GM12878 (cell line): ENCODE results near the gene AK5. TPM values are rescaled to one million over a fixed set of nuclear protein-coding genes. Genes with fewer than 3 reads are reported as not detected.

Experiments
- ATAC-seq: fragments of 200-7000 bp; cut with Tn5 transposase; 3 replicates; pipeline ENCODE4 v1.9.1; 2020; ENCODE audit warnings: mild to moderate bottlenecking, moderate library complexity
- BruUV-seq: library from RNA; stranded (reverse); fragments of 400-500 nt; replicated peaks from 2 replicates; lab custom pipeline; 2021; lab: Mats Ljungman, UMichigan
- CTCF ChIA-PET: fragments of 300-600 bp; sonication (Branson Sonifier 250); formaldehyde crosslinking; extraction: SDS; loops from one replicate; lab custom pipeline; 2021; ENCODE audit warnings: inconsistent platforms; lab: Yijun Ruan, JAX
- POLR2A ChIA-PET: fragments of 350-600 bp; formaldehyde crosslinking; extraction: SDS; loops from one replicate; lab custom pipeline; 2021; ENCODE audit warnings: inconsistent platforms; lab: Charles Lee
- RAD21 ChIA-PET: fragments of 300-600 bp; sonication (Branson Sonifier 250); formaldehyde crosslinking; loops from one replicate; lab custom pipeline; 2023; ENCODE audit warnings: antibody characterized with exemption; ENCODE audit not compliant: unreplicated experiment; lab: Charles Lee
- SMC1A ChIA-PET: fragments of 300-600 bp; sonication (Branson Sonifier 250); formaldehyde crosslinking; loops from one replicate; lab custom pipeline; 2023; ENCODE audit not compliant: unreplicated experiment, uncharacterized antibody; lab: Charles Lee
- DNase-seq: peaks from one replicate; pipeline ENCODE4 v3.0.0-alpha.2; 2011; ENCODE audit warnings: low read depth, low spot score
- FAIRE-seq: peaks from 3 replicates; lab custom pipeline; 2011; peaks lifted over from hg19 to GRCh38; lab: Jason Lieb, UNC
- H2AFZ ChIP-seq: 2 replicates; pipeline ENCODE4 v1.6.0; 2011; ENCODE audit warnings: low read depth, low read length, control low read depth; ENCODE audit not compliant: control insufficient read depth
- H3K27ac ChIP-seq: 2 replicates; pipeline ENCODE4 v1.5.1; 2011; ENCODE audit warnings: control low read depth; ENCODE audit not compliant: control insufficient read depth, insufficient read depth
- H3K27me3 ChIP-seq, 2 experiments: replicated peaks in 1 of 2; 2 replicates each; pipeline versions ENCODE4 v1.6.0 to v1.6.1; 2011; ENCODE audit warnings: low read length in 1 of 2; ENCODE audit not compliant: control insufficient read depth in 2 of 2, insufficient read depth in 2 of 2
- H3K36me3 ChIP-seq, 2 experiments: 2 replicates each; pipeline ENCODE4 v1.5.1; 2011; ENCODE audit warnings: low read length in 1 of 2; ENCODE audit not compliant: control insufficient read depth in 2 of 2, insufficient read depth in 2 of 2
- H3K4me1 ChIP-seq: 2 replicates; pipeline ENCODE4 v1.6.1; 2011; ENCODE audit warnings: mild to moderate bottlenecking, low read length, moderate library complexity, mixed read lengths; ENCODE audit not compliant: control insufficient read depth, insufficient read depth
- H3K4me2 ChIP-seq: 2 replicates; pipeline ENCODE4 v1.6.0; 2011; ENCODE audit warnings: control low read depth; ENCODE audit not compliant: control insufficient read depth, insufficient read depth
- H3K4me3 ChIP-seq: fragments of 200-600 bp; sonication (generic); 2 replicates; pipeline ENCODE4 v1.5.1; 2016
- H3K79me2 ChIP-seq: 2 replicates; pipeline ENCODE4 v1.6.0; 2011; ENCODE audit warnings: low read length; ENCODE audit not compliant: control insufficient read depth, insufficient read depth
- H3K9ac ChIP-seq: 2 replicates; pipeline ENCODE4 v1.8.0; 2011; ENCODE audit warnings: low read length, control low read depth, mixed read lengths; ENCODE audit not compliant: control insufficient read depth, insufficient read depth
- H3K9me3 ChIP-seq: replicated peaks from 3 replicates; pipeline ENCODE4 v1.5.1; 2011; ENCODE audit warnings: mild to moderate bottlenecking, low read length; ENCODE audit not compliant: control insufficient read depth, insufficient read depth
- H4K20me1 ChIP-seq: 2 replicates; pipeline ENCODE4 v1.6.0; 2011; ENCODE audit not compliant: control insufficient read depth, insufficient read depth
- KAT2A ChIP-seq: conservative IDR thresholded peaks from 2 replicates; pipeline ENCODE4 v1.6.1; 2011; ENCODE audit warnings: low read depth, low read length; ENCODE audit not compliant: control insufficient read depth
- NRF1 ChIP-seq: conservative IDR thresholded peaks from 2 replicates; pipeline ENCODE4 v1.6.1; 2011; ENCODE audit warnings: mild to moderate bottlenecking, low read depth, low read length, improper control_type of control experiment
- ZBTB11 ChIP-seq: fragments of 450-650 bp; formaldehyde crosslinking; IDR thresholded peaks from 2 replicates; pipeline ENCODE4 v1.5.0; 2022; ENCODE audit warnings: mild to moderate bottlenecking, missing genetic modification characterization
- ZNF384 ChIP-seq: IDR thresholded peaks from 2 replicates; pipeline ENCODE4 v1.6.1; 2012; ENCODE audit warnings: low read depth, mild to moderate bottlenecking, low read length, improper control_type of control experiment, borderline replicate concordance
- in situ Hi-C: fragments of 300-500 bp; cut with MboI; formaldehyde crosslinking; loops from 9 replicates; pipeline ENCODE4 v1.14.3; 2018; ENCODE audit warnings: mixed read lengths
- intact Hi-C: fragments of 100-400 bp; cut with micrococcal nuclease; formaldehyde crosslinking; loops from one replicate; pipeline ENCODE4 v1.14.2; 2022; ENCODE audit not compliant: unreplicated experiment
- polyA plus RNA-seq, 11 experiments: library from polyadenylated mRNA; depleted of rRNA in 4 of 11; unstranded in 6 of 11; stranded (reverse) in 5 of 11; fragments of >200 nt; fragmentation: Nextera tagmentation in 4 of 11; fragmentation: Illumina TruSeq in 1 of 11; extraction: Ambion mirVana in 4 of 11; extraction: Trizol in 1 of 11; gene quantifications; 1 replicate in 1 of 11; 2 replicates in 10 of 11; pipeline versions ENCODE4 v1.2.1 to v1.2.3, GENCODE V29; 2011 to 2016; ENCODE audit warnings: inconsistent platforms in 2 of 11, missing spikeins in 2 of 11, low read depth in 1 of 11
- total RNA-seq, 4 experiments: library from RNA; depleted of rRNA in 3 of 4; stranded (reverse); fragments of >200 nt in 3 of 4; fragmentation: Illumina TruSeq in 1 of 4; extraction: Trizol in 1 of 4; gene quantifications; 2 replicates each; pipeline versions ENCODE4 v1.2.1 to v1.2.3, GENCODE V29; 2013 to 2021

AK5 gene
- total and polyA plus RNA-seq, 10 of the 15 experiments (the other 5 are each of a cell fraction or from before 2014, with no cell fraction given), result 0.08 to 0.33 TPM; not detected in 8

GRCh38 chr1:77288275-77288674 lies 6.5 kb downstream of the AK5 start (continued):
- no peak for TF ChIP-seq ZNF384
- no peak for TF ChIP-seq KAT2A
- no peak for TF ChIP-seq ZBTB11 (CRISPR knock-in tag)

- in situ Hi-C loops, result no loop called here
- Histone ChIP-seq H3K9me3 (no peaks in the 10 kb centered on the region), H3K4me3 (no peak overlapping the region), H3K27ac (no peak overlapping the region), H3K4me1 (no peaks in the 10 kb centered on the region), H3K36me3 (no peaks in the 10 kb centered on the region), H3K4me2 (no peak overlapping the region), H3K79me2 (no peaks in the 10 kb centered on the region), H3K9ac (no peak overlapping the region), H3K27me3 (no peaks in the 10 kb centered on the region), H2AFZ (no peak overlapping the region), H4K20me1 (no peaks in the 10 kb centered on the region)
- POLR2A ChIA-PET, result no interaction called here
- SMC1A ChIA-PET, result interaction anchor here (0.7 kb wide), 1 partner anchor 636 kb away, joined by 3 read pairs; no protein-coding TSS in a partner anchor
- TF ChIP-seq ZBTB11 (CRISPR knock-in tag) (no peak), NRF1 (no peak)
- BruUV-seq, result no TSS peak
- DNase-seq, result no peak
- CTCF ChIA-PET, result no interaction called here
- intact Hi-C loops, result no loop called here
- ATAC-seq, result no peak
- RAD21 ChIA-PET, result no interaction called here
- no peak for FAIRE-seq
These were observed 8.8 kb downstream of the AK5 start for GRCh38 chr1:77290576-77290975.
